ENCODE measurements around the gene RSBN1L.
A peak's percentile ranks its signal among the peaks of the same experiment; 100 is the strongest.
"Not testable (repeated sequence)": the region's sequence is repeated elsewhere in the genome, so short reads cannot be mapped to it uniquely, and the experiment has no call there.

GRCh38 chr7:77714931-77715330, 18.7 kb downstream of the RSBN1L start:
- not testable (repeated sequence) for TF ChIP-seq ARNT (IDR thresholded peaks at IDR 0.05); ELF4 (IDR thresholded peaks at IDR 0.05); SP1 (IDR thresholded peaks at IDR 0.05); SUZ12 (IDR thresholded peaks at IDR 0.05); BHLHE40 (IDR thresholded peaks at IDR 0.05; ENCODE audit: borderline replicate concordance); FOXA1 (IDR thresholded peaks at IDR 0.05); LEF1 (IDR thresholded peaks at IDR 0.05; ENCODE audit: borderline replicate concordance); HDGF (IDR thresholded peaks at IDR 0.05; ENCODE audit: borderline replicate concordance); NFRKB (IDR thresholded peaks at IDR 0.05); CTBP1 (IDR thresholded peaks at IDR 0.05; ENCODE audit: borderline replicate concordance)
- peak; percentile 85 for TF ChIP-seq ZNF384 (IDR thresholded peaks at IDR 0.05)
- TF ChIP-seq, protein P1, sequence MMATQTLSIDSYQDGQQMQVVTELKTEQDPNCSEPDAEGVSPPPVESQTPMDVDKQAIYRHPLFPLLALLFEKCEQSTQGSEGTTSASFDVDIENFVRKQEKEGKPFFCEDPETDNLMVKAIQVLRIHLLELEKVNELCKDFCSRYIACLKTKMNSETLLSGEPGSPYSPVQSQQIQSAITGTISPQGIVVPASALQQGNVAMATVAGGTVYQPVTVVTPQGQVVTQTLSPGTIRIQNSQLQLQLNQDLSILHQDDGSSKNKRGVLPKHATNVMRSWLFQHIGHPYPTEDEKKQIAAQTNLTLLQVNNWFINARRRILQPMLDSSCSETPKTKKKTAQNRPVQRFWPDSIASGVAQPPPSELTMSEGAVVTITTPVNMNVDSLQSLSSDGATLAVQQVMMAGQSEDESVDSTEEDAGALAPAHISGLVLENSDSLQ (IDR thresholded peaks at IDR 0.05) = not testable (repeated sequence)

Measured in HEK293T (cell line).